GM10248 (cell line): Measurements from ENCODE around the gene UCHL5.
A peak's percentile ranks its signal among the peaks of the same experiment; 100 is the strongest.

Source experiments
- CTCF ChIA-PET: fragments of 300-600 bp; sonication (Branson Sonifier 250); formaldehyde crosslinking; extraction: SDS; loops from one replicate; lab custom pipeline; 2021; ENCODE audit warnings: antibody characterized with exemption; lab: Yijun Ruan, JAX
- POLR2A ChIA-PET: fragments of 350-650 bp; sonication (Branson Sonifier 250); formaldehyde crosslinking; extraction: SDS; loops from one replicate; lab custom pipeline; 2020; ENCODE audit warnings: antibody characterized with exemption; lab: Yijun Ruan, JAX
- DNase-seq: peaks from one replicate; pipeline ENCODE4 v3.0.0; 2012; ENCODE audit errors: extremely low spot score
- TF ChIP-seq, protein P1 (sequence below): IDR thresholded peaks from 2 replicates; pipeline ENCODE4 v1.5.1; 2012; ENCODE audit warnings: mild to moderate bottlenecking, low read depth; ENCODE audit errors: extremely low read depth, missing control alignments, control extremely low read depth

UCHL5 gene

DNA sequence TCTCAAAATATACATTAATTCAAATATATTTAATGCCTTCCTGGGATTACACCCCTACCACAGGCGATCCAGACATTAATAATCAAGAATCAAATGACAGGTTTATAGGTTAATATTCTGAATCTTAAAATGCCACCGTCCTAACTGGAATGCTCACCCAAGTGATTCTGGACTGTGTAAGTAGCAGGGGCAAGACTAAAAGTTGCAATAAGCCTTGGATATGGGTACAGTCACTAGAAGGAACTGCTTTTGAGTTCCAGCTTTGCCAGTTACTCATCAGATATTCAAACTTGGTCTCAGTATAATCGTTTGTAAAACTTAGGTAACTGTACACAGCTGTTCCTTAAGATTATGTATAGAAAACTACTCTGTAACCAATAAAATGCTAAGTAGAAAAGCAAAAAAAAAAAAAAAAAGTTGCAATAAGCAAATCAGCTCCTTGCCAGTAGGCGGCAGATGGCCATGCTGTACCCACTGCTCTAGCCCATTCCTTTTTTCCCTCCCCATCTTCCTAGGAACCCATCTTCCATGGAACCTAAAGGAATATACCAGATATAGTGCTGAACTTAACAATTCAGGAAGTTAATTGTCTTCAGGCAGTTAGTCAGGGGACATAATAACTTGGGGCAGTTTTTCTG is 10.7 kb upstream of the UCHL5 start:
- ChIA-PET POLR2A (no interaction called here), CTCF (interaction anchor here (0.6 to 3.6 kb wide), 9 partner anchors 10 to 554 kb away, joined by 3 to 21 read pairs (median 3); partner anchors contain the start of genes RO60 and UCHL5)
- TF ChIP-seq, protein P1, sequence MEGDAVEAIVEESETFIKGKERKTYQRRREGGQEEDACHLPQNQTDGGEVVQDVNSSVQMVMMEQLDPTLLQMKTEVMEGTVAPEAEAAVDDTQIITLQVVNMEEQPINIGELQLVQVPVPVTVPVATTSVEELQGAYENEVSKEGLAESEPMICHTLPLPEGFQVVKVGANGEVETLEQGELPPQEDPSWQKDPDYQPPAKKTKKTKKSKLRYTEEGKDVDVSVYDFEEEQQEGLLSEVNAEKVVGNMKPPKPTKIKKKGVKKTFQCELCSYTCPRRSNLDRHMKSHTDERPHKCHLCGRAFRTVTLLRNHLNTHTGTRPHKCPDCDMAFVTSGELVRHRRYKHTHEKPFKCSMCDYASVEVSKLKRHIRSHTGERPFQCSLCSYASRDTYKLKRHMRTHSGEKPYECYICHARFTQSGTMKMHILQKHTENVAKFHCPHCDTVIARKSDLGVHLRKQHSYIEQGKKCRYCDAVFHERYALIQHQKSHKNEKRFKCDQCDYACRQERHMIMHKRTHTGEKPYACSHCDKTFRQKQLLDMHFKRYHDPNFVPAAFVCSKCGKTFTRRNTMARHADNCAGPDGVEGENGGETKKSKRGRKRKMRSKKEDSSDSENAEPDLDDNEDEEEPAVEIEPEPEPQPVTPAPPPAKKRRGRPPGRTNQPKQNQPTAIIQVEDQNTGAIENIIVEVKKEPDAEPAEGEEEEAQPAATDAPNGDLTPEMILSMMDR = no peak
- no peak for DNase-seq

DNA sequence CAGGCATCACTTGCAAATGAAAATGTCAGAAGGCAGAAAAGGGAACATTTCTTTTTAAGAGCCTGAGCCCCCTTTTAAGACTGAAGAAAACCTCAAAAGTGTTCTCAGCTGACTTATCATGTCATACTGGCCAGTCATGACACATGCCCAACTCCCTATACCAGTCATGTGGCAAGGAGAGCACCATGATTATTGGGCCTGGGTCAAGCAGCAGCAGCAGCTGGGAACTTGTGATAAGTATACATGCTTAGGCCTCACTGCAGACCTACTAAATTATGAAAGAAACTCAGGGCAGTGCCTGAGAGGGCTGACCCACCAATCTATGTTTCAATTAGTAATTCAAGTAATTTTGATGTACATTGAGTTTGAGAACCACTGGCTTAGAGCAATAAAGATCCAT is 8.9 kb upstream of the UCHL5 start:
- TF ChIP-seq, protein P1 = no peak
- ChIA-PET POLR2A (interaction anchor here (1.4 kb wide), 1 partner anchor 37 kb away, joined by 5 read pairs; the partner anchor contains the start of gene GLRX2), CTCF (interaction anchor here (1.5 kb wide), 1 partner anchor 37 kb away, joined by 3 read pairs; the partner anchor contains the start of gene GLRX2)
- no peak for DNase-seq

DNA sequence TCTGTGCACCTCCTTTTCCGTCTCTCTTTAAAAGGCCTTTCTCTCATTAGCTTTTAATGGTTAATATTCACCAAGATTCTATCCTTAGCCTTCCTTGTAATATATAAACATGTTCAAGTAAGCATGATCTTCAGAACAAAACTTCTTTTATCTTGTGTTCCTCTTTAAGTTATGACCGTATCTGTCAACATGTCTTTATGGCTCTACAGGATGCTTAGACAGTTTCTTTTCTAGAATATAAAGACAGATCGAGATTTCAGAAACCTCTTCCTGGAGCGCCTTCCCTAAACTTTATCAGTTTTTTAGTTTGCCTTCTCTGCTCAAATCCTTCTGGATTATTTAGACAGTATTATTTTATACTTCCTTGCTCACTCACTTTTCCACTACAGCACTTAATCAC is 7.4 kb upstream of the UCHL5 start:
- DNase-seq = no peak
- TF ChIP-seq, protein P1 = no peak
- ChIA-PET CTCF (interaction anchor here (0.8 to 1.1 kb wide), 2 partner anchors 35 to 56 kb away, joined by 3 to 4 read pairs; partner anchors contain the start of gene CDC73), POLR2A (interaction anchor here (1.4 kb wide), 1 partner anchor 39 kb away, joined by 5 read pairs; the partner anchor contains the start of gene GLRX2)

DNA sequence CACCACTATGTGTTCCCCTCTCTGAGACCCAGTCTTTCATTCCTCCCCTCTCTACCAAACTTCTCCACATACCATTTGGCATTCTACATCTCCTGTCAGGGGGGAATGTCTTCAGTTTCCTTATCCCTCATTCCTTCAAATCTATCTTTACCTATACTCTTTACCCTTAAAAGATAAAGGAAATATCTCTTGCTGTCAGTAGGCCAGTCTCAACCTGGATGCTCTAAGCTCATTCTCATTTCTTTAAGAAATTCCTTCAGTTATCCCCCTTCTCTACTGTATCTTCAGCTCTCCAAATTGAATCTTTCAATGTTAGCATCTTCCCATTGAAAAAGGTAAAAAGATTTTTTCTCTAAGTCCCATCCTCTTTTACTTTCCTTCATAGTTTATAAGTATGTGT is 6.8 kb upstream of the UCHL5 start:
- POLR2A ChIA-PET = no interaction called here
- CTCF ChIA-PET = interaction anchor here (0.8 to 1.1 kb wide), 2 partner anchors 35 to 57 kb away, joined by 3 to 4 read pairs; partner anchors contain the start of gene CDC73
- DNase-seq = no peak
- TF ChIP-seq, protein P1 = no peak

DNA sequence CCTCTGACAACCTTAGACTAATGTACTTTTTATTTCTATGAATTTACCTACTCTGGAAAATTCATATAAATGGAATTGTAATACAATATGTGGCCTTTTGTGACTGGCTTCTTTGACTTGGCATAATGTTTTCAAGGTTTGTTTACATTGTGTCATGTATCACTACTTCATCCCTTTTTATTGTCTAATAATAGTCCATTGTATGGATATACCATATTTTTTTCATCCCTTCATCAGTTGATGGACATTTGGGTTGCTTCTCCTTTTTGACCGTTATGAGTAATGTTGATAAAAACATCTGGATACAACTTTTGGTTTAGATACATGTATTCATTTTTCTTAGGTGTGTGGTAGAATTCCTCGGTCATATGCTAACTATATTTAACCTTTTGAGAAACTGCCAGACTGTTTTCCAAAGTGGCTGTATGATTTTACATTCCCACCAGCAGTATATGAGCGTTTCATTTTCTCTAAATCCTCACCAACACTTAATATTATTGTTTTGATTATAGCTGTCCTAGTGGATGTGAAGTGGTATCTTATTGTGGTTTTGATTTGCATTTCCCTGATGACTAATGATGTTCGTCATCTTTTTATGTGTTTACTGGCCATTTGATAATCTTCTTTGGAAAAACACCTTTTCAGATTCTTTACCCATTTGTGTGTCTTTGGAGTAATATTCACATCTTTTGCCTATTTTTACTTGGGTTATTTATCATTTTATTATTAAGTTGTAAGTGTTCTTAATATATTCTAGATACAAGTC is 3.7 kb upstream of the UCHL5 start:
- ChIA-PET POLR2A (no interaction called here), CTCF (interaction anchor here (1.1 to 1.5 kb wide), 2 partner anchors 19 to 60 kb away, joined by 3 read pairs; no protein-coding TSS in a partner anchor)
- no peak for DNase-seq
- TF ChIP-seq, protein P1 = no peak

DNA sequence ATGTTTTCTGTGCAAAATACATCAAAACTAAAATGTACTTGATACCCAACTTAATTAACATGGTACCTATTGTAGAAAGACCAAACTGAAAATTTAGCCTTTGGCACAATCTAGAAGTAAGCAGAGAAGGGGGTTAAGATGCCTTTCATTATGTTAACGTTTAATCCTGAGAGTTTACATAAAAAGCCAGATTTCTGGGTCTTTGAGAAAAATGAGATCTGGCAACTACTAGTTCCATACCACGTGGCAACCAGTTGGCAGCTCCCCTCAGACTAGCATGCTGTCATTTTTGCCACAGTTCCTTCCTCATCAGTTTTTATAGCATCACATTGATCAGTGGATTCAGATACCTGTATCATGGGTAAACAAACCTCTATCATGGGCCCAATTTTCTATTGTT is 1.8 kb upstream of the UCHL5 start:
- ChIA-PET CTCF (no interaction called here), POLR2A (no interaction called here)
- peak; percentile 11 for DNase-seq
- TF ChIP-seq, protein P1 = no peak
